H9 (cell line): Measurements from ENCODE around the gene ASTN2. TPM values are rescaled to one million over a fixed set of nuclear protein-coding genes. Genes with fewer than 3 reads are reported as not detected.

ENCODE experiments used
- DNase-seq: peaks from one replicate; pipeline ENCODE4 v3.0.0-alpha.2; 2017
- H2AFZ ChIP-seq: one replicate; pipeline ENCODE4 v1.6.1; 2013; ENCODE audit warnings: mild to moderate bottlenecking, low read length, control low read depth, moderate library complexity
- H2AK5ac ChIP-seq: 2 replicates; pipeline ENCODE4 v1.6.1; 2013; ENCODE audit warnings: low read length, control low read depth, mixed read lengths; ENCODE audit not compliant: insufficient read length
- H2BK120ac ChIP-seq: one replicate; pipeline ENCODE4 v1.6.1; 2013; ENCODE audit warnings: low read depth, mild to moderate bottlenecking, low read length, control low read depth, inconsistent platforms; ENCODE audit not compliant: poor library complexity, severe bottlenecking
- H2BK12ac ChIP-seq: 2 replicates; pipeline ENCODE4 v1.6.1; 2013; ENCODE audit warnings: low read length, control low read depth, mixed read lengths, low read depth; ENCODE audit not compliant: insufficient read length
- H2BK15ac ChIP-seq: 2 replicates; pipeline ENCODE4 v1.6.1; 2013; ENCODE audit warnings: low read depth, low read length, control low read depth
- H2BK20ac ChIP-seq: one replicate; pipeline ENCODE4 v1.6.1; 2013; ENCODE audit warnings: low read depth, mild to moderate bottlenecking, low read length, control low read depth, inconsistent platforms; ENCODE audit not compliant: poor library complexity, severe bottlenecking
- H2BK5ac ChIP-seq: 2 replicates; pipeline ENCODE4 v1.6.1; 2013; ENCODE audit warnings: low read length, control low read depth, mixed read lengths; ENCODE audit not compliant: insufficient read length
- H3K14ac ChIP-seq: 2 replicates; pipeline ENCODE4 v1.6.1; 2013; ENCODE audit warnings: low read length, control low read depth; ENCODE audit not compliant: insufficient read depth
- H3K18ac ChIP-seq: 2 replicates; pipeline ENCODE4 v1.6.1; 2013; ENCODE audit warnings: low read depth, mild to moderate bottlenecking, mixed read lengths, low read length, control low read depth; ENCODE audit not compliant: insufficient read length
- H3K23ac ChIP-seq: 2 replicates; pipeline ENCODE4 v1.6.1; 2013; ENCODE audit warnings: low read length, control low read depth, mixed read lengths, low read depth; ENCODE audit not compliant: insufficient read length
- H3K23me2 ChIP-seq: 2 replicates; pipeline ENCODE4 v1.6.1; 2013; ENCODE audit warnings: low read depth, mild to moderate bottlenecking, mixed read lengths, low read length, control low read depth; ENCODE audit not compliant: insufficient read length, poor library complexity, severe bottlenecking
- H3K27ac ChIP-seq: 2 replicates; pipeline ENCODE4 v1.5.1; 2013; ENCODE audit warnings: low read length, control low read depth, mixed read lengths, low read depth; ENCODE audit not compliant: insufficient read length
- H3K27me3 ChIP-seq: 2 replicates; pipeline ENCODE4 v1.6.1; 2013; ENCODE audit warnings: low read length, control low read depth, inconsistent platforms; ENCODE audit not compliant: insufficient read depth
- H3K4ac ChIP-seq: 2 replicates; pipeline ENCODE4 v1.6.1; 2013; ENCODE audit warnings: low read depth, mild to moderate bottlenecking, control low read depth, inconsistent platforms, low read length, moderate library complexity
- H3K4me1 ChIP-seq: 2 replicates; pipeline ENCODE4 v1.6.1; 2013; ENCODE audit warnings: low read length, control low read depth, inconsistent platforms; ENCODE audit not compliant: insufficient read depth
- H3K4me2 ChIP-seq: 2 replicates; pipeline ENCODE4 v1.6.1; 2013; ENCODE audit warnings: low read length, control low read depth, mixed read lengths; ENCODE audit not compliant: insufficient read length, insufficient read depth
- H3K56ac ChIP-seq: 2 replicates; pipeline ENCODE4 v1.6.1; 2013; ENCODE audit warnings: low read depth, mild to moderate bottlenecking, mixed read lengths, low read length, control low read depth; ENCODE audit not compliant: insufficient read length
- H3K79me1 ChIP-seq: 2 replicates; pipeline ENCODE4 v1.6.1; 2013; ENCODE audit warnings: low read depth, mild to moderate bottlenecking, moderate library complexity, low read length, control low read depth, inconsistent platforms; ENCODE audit not compliant: insufficient read depth, poor library complexity, severe bottlenecking
- H3K79me2 ChIP-seq: 2 replicates; pipeline ENCODE4 v1.6.1; 2013; ENCODE audit warnings: low read length, control low read depth, inconsistent platforms; ENCODE audit not compliant: insufficient read depth
- H3K9ac ChIP-seq: 2 replicates; pipeline ENCODE4 v1.6.1; 2013; ENCODE audit warnings: low read length, control low read depth, mixed read lengths; ENCODE audit not compliant: insufficient read length; ENCODE audit errors: extremely low read depth
- H3K9me3 ChIP-seq: one replicate; pipeline ENCODE4 v1.6.1; 2013; ENCODE audit warnings: low read depth, low read length, inconsistent platforms; ENCODE audit not compliant: control insufficient read depth
- H3T11ph ChIP-seq: one replicate; pipeline ENCODE4 v1.6.1; 2013; ENCODE audit warnings: mild to moderate bottlenecking, low read length, control low read depth, inconsistent platforms
- H4K20me1 ChIP-seq: one replicate; pipeline ENCODE4 v1.6.1; 2013; ENCODE audit not compliant: control insufficient read depth, insufficient read length, insufficient read depth
- H4K5ac ChIP-seq: 2 replicates; pipeline ENCODE4 v1.6.1; 2013; ENCODE audit warnings: low read depth, mild to moderate bottlenecking, mixed read lengths, low read length, control low read depth; ENCODE audit not compliant: insufficient read length
- H4K8ac ChIP-seq: replicated peaks from 2 replicates; pipeline ENCODE4 v1.6.1; 2013; ENCODE audit warnings: low read length, control low read depth, mixed read lengths, low read depth; ENCODE audit not compliant: insufficient read length
- H4K91ac ChIP-seq: 2 replicates; pipeline ENCODE4 v1.6.1; 2013; ENCODE audit warnings: low read depth, mild to moderate bottlenecking, moderate library complexity, mixed read lengths, low read length, control low read depth; ENCODE audit not compliant: insufficient read length
- H3K27ac Mint-ChIP-seq, 3 experiments: 2 replicates in 2 of 3; 3 replicates in 1 of 3; pipeline ENCODE4 v1.8.0; 2020 to 2021; ENCODE audit warnings: mixed read lengths in 3 of 3, mild to moderate bottlenecking in 1 of 3, moderate library complexity in 1 of 3
- H3K27me3 Mint-ChIP-seq: 2 replicates; pipeline ENCODE4 v1.8.0; 2021; ENCODE audit warnings: low read depth, mild to moderate bottlenecking, moderate library complexity, mixed read lengths
- H3K36me3 Mint-ChIP-seq, 3 experiments: 2 replicates in 2 of 3; 3 replicates in 1 of 3; pipeline ENCODE4 v1.8.0; 2020 to 2021; ENCODE audit warnings: low read depth in 3 of 3, mixed read lengths in 3 of 3; ENCODE audit not compliant: insufficient read depth in 1 of 3
- H3K4me1 Mint-ChIP-seq, 2 experiments: 2 replicates each; pipeline ENCODE4 v1.8.0; 2020; ENCODE audit warnings: mixed read lengths in 2 of 2
- H3K4me3 Mint-ChIP-seq, 2 experiments: 2 replicates in 1 of 2; 3 replicates in 1 of 2; pipeline ENCODE4 v1.8.0; 2020 to 2021; ENCODE audit warnings: mild to moderate bottlenecking in 2 of 2, mixed read lengths in 2 of 2, moderate library complexity in 1 of 2
- H3K9me3 Mint-ChIP-seq, 2 experiments: 2 replicates in 1 of 2; 3 replicates in 1 of 2; pipeline ENCODE4 v1.8.0; 2020; ENCODE audit warnings: mild to moderate bottlenecking in 2 of 2, mixed read lengths in 2 of 2, moderate library complexity in 1 of 2
- CTCF ChIP-seq: fragments of 200-600 bp; sonication (generic); conservative IDR thresholded peaks from 3 replicates; pipeline ENCODE4 v1.8.0; 2021; ENCODE audit warnings: antibody characterized with exemption, mild to moderate bottlenecking
- WGBS: extraction: QIAGEN DNeasy Blood & Tissue Kit; methylation state at CpG from one replicate; pipeline ENCODE4 v1.1.7; 2013; ENCODE audit warnings: missing lambda C conversion rate, low lambda C conversion rate, mixed read lengths; ENCODE audit not compliant: insufficient read length; ENCODE audit errors: extremely low coverage; 5-methylcytosine and 5-hydroxymethylcytosine counted together
- total RNA-seq: library from RNA; stranded (reverse); gene quantifications from 2 replicates; pipeline ENCODE4 v1.2.1, GENCODE V29; 2021

ASTN2 gene
- total RNA-seq, 1 experiment from 2014 or later, result 9.7 TPM

GRCh38 chr9:116451500-116452115 lies 963.2 kb downstream of the ASTN2 start:
- Histone ChIP-seq H3K27ac (no peak overlapping the region), H4K8ac (no peak overlapping the region), H2AFZ (no peak overlapping the region), H2BK5ac (no peak overlapping the region), H2BK12ac (no peak overlapping the region), H3K4me1 (no peaks in the 10 kb centered on the region; the same call in 1 of the 2 replicates), H2BK15ac (no peak overlapping the region), H3K79me1 (no peaks in the 10 kb centered on the region), H3K18ac (no peak overlapping the region), H2BK120ac (no peak overlapping the region), H3K4ac (no peak overlapping the region), H3K79me2 (no peaks in the 10 kb centered on the region), H2AK5ac (no peak overlapping the region), H3K23ac (no peak overlapping the region), H2BK20ac (no peak overlapping the region), H3K9me3 (no peaks in the 10 kb centered on the region), H3K14ac (no peak overlapping the region), H3K56ac (no peak overlapping the region), H3T11ph (no peak overlapping the region), H3K9ac (no peak overlapping the region), H3K4me2 (no peak overlapping the region), H3K27me3 (no peaks in the 10 kb centered on the region), H3K23me2 (no peaks in the 10 kb centered on the region), H4K91ac (no peak overlapping the region), H4K20me1 (no peaks in the 10 kb centered on the region), H4K5ac (no peak overlapping the region)
- Mint-ChIP-seq H3K4me3 (no peak overlapping the region), H3K27me3 (no peaks in the 10 kb centered on the region), H3K4me1 (peaks cover 10 to 12% of the 10 kb centered on the region in 2 experiments), H3K36me3 (peaks cover 6 to 8% (median 8%) of the 10 kb centered on the region in 3 experiments), H3K9me3 (peaks cover 9 to 10% of the 10 kb centered on the region in 2 experiments), H3K27ac (no peak overlapping the region; a peak in 1 of 7 replicates)
- DNase-seq, result no peak
- no peak for TF ChIP-seq CTCF
- WGBS, result no CpG with 5 or more reads among the region's 2 CpGs
